GM18861 (cell line): Measurements from ENCODE around the gene SPP1.
A peak's percentile ranks its signal among the peaks of the same experiment; 100 is the strongest.
"Not testable (repeated sequence)": the region's sequence is repeated elsewhere in the genome, so short reads cannot be mapped to it uniquely, and the experiment has no call there.

Experiments
- ATAC-seq: cut with Tn5 transposase; IDR thresholded peaks from one replicate; pipeline ENCODE4 v1.9.1; 2021; ENCODE audit not compliant: unreplicated experiment

Gene SPP1

DNA sequence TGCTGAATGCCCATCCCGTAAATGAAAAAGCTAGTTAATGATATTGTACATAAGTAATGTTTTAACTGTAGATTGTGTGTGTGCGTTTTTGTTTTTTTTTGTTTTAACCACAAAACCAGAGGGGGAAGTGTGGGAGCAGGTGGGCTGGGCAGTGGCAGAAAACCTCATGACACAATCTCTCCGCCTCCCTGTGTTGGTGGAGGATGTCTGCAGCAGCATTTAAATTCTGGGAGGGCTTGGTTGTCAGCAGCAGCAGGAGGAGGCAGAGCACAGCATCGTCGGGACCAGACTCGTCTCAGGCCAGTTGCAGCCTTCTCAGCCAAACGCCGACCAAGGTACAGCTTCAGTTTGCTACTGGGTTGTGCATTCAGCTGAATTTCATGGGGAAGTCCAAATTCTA, at the start of gene SPP1:
Gene SPP1 (plus strand): TSS at position 249 of the 400 bp plus-strand sequence. CDS start 1,182 bp downstream, outside the sequence.
- peak; percentile 66 for ATAC-seq

- no peak for ATAC-seq
These were observed 48.9 kb upstream of the SPP1 start for GRCh38 chr4:87926554-87927098.

DNA sequence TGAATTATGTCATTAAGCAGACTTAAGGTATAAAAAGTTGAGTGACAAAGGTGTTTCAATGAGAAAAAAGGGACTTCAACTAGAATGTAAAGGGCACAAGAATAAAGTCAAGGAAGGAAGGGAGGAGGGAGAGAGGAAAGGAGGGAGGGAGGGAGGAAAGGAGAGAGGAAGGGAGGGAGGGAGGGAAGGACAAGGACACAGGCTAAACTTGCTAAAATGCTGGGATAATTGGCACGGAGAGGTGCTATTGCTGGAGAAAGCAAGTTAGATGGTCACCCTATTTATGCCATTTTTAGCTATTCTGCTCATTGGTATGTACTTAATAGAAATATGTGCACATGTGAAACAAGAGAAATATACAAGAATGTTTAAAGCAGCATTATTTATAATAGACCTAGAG, 44.9 kb upstream of the SPP1 start:
- ATAC-seq, result no peak

DNA sequence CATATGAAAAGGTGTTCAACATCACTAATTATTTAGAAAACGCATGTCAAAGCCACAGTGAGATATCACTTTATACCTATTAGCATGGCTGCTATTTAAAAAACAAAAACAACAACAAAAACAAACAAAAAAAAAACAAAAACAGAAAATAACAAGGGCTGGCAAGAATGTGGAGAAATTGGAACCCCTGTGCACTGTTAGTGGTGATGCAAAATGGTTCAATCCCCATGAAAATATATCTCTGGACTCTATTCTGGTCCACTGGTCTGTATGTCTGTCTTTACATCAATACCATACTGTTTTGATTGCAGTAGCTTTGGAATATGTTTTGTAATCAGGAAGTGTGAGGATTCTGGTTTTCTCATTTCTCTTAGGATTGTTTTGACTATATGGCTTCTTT, 43.6 kb upstream of the SPP1 start:
- no peak for ATAC-seq

GRCh38 chr4:87932718-87933141, 42.8 kb upstream of the SPP1 start:
- ATAC-seq, result no peak

GRCh38 chr4:87933337-87933736, 42.2 kb upstream of the SPP1 start:
- ATAC-seq, result no peak

DNA sequence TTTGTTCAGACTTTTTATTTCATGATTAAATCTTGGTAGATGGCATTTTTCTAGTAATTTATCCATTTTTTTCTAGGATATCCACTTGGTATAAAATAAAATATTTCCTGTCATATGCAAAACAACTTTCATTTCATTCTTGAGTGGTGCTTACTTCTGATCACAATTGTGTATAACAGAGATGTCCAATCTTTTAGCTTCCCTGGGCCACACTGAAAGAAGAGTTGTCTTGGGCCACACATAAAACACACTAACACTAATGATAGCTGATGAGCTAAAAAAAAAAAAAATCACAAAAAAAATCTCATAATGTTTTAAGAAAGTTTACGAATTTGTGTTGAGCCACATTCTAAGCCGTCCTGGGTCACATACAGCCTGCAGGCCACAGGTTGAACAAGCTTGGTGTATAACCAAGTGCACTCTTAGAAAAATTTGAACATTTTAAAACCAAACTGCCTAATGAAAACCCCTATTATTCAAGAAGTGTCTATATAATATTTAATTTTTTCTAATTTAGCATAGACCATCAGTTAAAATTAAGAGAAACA, 41.3 kb upstream of the SPP1 start:
- no peak for ATAC-seq

- ATAC-seq, result no peak
These were observed 40.5 kb upstream of the SPP1 start for GRCh38 chr4:87934973-87935372.

DNA sequence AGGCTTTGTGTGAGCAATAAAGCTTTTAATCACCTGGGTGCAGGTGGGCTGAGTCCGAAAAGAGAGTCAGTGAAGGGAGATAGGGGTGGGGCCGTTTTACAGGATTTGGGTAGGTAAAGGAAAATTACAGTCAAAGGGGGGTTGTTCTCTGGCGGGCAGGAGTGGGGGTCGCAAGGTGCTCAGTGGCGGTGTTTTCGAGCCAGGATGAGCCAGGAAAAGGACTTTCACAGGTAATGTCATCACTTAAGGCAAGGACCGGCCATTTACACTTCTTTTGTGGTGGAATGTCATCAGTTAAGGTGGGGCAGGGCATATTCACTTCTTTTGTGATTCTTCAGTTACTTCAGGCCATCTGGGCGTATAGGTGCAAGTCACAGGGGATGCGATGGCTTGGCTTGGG, 39.6 kb upstream of the SPP1 start:
- not testable (repeated sequence) for ATAC-seq

DNA sequence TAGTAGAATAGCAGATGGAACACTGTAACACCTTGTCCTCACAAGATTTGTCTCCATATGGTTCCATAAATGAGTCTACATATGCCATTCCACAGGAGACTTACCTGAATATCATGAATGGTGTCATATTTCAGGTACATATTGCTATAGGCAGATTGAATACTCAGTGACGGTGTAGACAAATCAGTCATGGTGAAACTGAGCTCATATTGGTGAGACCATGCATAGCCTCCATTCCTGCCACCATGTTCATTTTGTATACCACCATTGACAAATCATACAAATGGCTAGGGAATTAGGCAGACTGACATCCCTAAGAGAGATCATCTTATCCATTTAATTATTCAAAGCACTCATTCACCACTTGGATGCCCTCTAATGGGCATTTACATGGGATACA, 38.0 kb upstream of the SPP1 start:
- no peak for ATAC-seq

- no peak for ATAC-seq
These were observed 36.8 kb upstream of the SPP1 start for GRCh38 chr4:87938746-87939145.

GRCh38 chr4:87939978-87940690, 35.4 kb upstream of the SPP1 start:
- no peak for ATAC-seq

DNA sequence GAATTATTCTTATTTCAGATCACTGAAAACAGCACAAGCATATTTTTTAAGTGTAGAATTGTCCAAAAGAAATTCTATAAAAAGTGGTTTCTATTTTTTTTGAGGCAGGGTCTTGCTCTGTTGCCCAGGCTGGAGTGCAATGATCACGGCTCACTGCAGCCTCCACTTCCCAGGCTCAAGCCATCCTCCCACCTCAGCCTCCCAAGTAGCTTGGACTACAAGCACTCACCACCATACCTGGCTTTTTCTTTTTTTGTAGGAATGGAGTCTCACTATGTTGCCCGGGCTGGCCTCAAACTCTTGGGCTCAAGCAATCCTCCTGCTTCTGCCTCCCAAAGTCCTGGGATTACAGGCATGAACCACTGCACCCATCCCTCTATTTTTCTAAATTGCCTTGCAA, 34.7 kb upstream of the SPP1 start:
- not testable (repeated sequence) for ATAC-seq

DNA sequence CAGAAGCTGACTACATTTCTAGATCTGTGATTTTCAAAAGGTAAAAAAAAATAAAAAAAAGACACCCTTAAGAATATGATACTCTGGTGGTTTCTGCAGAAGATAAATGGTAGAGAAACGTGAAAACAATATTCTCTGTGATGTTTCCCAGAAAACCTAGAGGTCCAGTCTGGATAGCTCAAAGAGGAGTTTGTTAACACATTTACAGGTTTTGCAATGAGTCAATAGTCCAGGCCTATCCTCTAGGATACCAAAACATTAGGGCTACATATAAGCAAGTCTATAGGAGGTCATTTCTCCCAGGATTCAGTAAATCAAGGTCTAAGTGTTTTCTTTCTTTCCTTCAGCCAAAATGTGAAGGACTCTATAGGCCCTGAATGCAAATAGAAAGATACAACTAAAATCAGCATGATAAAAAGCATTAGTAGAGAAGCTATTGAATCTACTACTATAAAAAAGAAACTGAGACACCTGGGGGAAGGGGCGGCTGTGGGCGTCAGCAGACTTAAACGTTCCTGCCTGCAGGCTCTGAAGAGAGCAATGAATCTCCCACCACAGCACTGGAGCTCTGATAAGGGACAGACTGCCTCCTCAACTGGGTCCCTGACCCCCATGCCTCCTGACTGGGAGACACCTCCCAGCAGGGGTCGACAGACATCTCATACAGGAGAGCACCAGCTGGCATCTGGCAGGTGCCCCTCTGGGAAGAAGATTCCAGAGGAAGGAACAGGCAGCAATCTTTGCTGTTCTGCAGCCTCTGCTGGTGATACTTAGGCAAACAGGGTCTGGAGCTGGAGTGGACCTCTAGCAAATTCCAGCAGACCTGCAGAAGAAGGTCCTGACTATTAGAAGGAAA, 33.7 kb upstream of the SPP1 start:
- ATAC-seq, result no peak

DNA sequence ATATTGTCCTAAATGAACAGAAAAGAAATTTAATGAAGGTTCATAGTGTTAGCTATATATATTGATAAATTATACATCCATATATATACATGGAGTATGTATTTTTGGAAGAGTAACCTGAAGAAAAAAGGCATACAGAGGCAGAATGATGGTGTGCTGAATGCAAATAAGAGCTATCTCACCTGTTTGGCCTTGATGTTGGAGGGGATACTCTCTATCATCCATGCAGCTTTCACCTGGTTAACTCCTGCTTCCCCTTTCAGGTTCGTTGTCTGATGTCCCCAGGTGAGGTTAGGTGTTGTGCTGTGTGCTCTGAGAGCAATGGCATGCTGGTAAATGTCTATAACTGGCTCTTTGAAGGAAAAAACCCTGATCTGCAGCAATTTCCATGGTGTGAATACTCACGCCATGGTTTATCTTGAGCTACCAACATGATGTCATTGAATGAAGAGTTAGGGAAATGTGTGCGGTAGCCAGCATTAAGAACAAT, 31.8 kb upstream of the SPP1 start:
- no peak for ATAC-seq

GRCh38 chr4:87944967-87945366, 30.5 kb upstream of the SPP1 start:
- no peak for ATAC-seq

GRCh38 chr4:87946766-87947165, 28.7 kb upstream of the SPP1 start:
- no peak for ATAC-seq

- no peak for ATAC-seq
These were observed 27.9 kb upstream of the SPP1 start for GRCh38 chr4:87947381-87948160.

DNA sequence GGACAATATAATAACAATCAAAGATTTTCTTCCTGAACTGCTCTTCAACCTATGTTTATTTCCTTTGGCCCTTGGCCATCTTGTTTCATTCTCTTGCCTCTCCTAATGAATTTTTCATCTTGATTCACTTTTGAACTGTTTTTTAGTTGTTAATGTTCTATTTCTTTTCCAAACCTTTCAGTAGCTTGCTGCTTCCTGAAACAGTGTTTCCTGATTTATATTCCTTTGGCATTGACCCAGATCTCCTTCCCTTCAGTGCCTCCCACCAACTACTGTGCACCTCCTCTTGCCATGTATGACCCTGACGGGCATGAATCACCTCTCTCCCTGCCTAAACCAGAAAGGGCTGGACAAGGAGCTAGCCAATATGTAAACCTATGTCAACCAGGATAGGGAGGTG, 25.6 kb upstream of the SPP1 start:
- no peak for ATAC-seq

- ATAC-seq, result no peak
These were observed 25.0 kb upstream of the SPP1 start for GRCh38 chr4:87950493-87950892.
